Measurements from ENCODE around the gene CHEK1. TPM values are rescaled to one million over a fixed set of nuclear protein-coding genes. Genes with fewer than 3 reads are reported as not detected.
"Not testable (repeated sequence)": the region's sequence is repeated elsewhere in the genome, so short reads cannot be mapped to it uniquely, and the experiment has no call there.

CHEK1 gene
- total RNA-seq, 2 experiments from 2014 or later: 149 to 152 TPM

- POLR2A ChIA-PET: no interaction called here
- CTCF ChIA-PET: no interaction called here
These were observed 63.1 kb downstream of the CHEK1 start for GRCh38 chr11:125688066-125688465.

DNA sequence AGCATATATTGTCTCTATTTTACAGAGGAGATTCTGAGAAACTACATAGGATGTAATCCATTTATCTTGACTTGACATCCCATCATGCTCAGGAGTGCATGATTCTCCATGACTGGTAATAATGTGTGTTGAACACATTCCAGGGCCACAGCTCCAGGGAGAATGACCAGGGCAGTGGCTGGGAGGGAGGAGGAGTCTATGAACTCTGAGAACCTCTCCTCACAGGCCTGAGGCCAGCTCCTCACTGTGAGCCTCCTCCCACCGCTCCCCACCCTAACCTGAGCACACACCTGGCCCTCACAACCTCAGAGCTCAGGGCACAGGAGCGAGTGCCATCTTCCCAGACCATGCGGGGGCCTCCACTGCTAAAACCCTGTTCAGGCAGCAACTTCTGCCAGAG is 63.7 kb downstream of the CHEK1 start:
- ChIA-PET CTCF (no interaction called here), POLR2A (no interaction called here)

DNA sequence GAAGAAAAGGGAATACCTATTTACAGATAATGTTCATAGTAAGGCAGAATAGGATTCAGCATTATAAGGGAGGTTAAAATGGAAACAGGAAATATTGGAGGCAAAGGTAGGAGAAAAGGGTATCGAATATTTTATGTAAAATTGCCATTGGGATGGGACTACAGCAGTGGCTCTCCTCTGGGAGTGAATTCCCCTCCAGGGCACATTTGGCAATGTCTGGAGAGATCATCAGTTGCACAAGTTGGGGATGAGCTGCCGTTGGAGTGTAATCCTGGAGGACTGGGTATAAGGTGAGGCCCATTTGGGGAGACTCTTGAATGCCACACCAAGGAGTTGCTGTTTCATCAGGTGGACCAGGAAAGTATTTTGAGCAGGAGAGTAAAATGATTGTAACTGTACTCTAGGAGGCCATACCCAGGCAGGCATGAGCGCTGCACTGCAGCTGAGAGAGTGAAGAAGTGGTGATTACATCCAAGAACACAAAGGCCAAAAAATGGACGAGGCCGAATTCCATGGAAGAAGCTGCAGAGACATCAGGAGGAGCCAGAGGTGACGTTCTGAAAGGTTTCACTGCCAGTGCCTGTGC is 64.4 kb downstream of the CHEK1 start:
- ChIA-PET CTCF (no interaction called here), POLR2A (no interaction called here)

- CTCF ChIA-PET: no interaction called here
These were observed 65.0 kb downstream of the CHEK1 start for GRCh38 chr11:125690006-125690405.

GRCh38 chr11:125692887-125693286 is 67.9 kb downstream of the CHEK1 start:
- ChIA-PET POLR2A (no interaction called here), CTCF (no interaction called here)

More at GRCh38 chr11:125690006-125690405, 65.0 kb downstream of the CHEK1 start:
- POLR2A ChIA-PET: no interaction called here

GRCh38 chr11:125694951-125695350 is 70.0 kb downstream of the CHEK1 start:
- CTCF ChIA-PET: no interaction called here
- POLR2A ChIA-PET: no interaction called here

- POLR2A ChIA-PET: no interaction called here
These were observed 76.2 kb downstream of the CHEK1 start for GRCh38 chr11:125701018-125701610.

GRCh38 chr11:125701858-125702621 is 77.1 kb downstream of the CHEK1 start:
- ChIA-PET POLR2A (no interaction called here), CTCF (no interaction called here)

More at GRCh38 chr11:125701018-125701610, 76.2 kb downstream of the CHEK1 start:
- CTCF ChIA-PET: no interaction called here

DNA sequence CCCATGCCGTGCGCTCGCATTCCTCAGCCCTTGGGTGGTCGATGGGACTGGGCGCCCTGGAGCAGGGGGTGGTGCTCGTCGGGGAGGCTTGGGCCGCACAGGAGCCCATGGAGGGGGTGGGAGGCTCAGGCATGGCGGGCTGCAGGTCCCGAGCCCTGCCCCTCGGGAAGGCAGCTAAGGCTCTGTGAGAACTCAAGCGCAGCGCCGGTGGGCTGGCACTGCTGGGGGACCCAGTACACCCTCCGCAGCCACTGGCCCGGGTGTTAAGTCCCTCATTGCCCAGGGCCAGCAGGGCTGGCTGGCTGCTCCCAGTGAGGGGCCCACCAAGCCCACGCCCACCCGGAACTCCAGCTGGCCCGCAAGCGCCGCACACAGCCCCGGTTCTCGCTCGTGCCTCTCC is 79.7 kb downstream of the CHEK1 start:
- CTCF ChIA-PET, POLR2A ChIA-PET: not testable (repeated sequence)

GRCh38 chr11:125720781-125721180 is 95.8 kb downstream of the CHEK1 start:
- POLR2A ChIA-PET: no interaction called here
- CTCF ChIA-PET: no interaction called here

DNA sequence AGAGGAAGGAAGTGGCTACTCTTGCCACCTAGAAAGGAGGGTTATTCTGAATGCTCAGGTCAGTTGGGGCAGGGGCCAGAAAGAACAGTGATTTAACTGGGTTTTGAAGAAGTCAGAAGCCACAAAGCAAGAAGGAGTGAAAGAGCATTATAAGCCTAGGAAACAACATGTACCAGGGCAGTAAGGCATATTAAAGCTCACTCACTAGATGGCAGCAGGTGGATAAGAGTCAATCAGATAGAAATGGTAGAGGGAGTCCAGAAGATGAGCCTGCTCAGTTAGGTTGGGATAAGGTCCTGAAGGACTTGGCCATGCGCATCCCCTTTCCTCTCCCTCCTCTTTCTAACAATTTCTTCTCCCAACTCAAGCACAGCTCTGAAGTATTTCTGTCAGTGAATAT is 99.2 kb downstream of the CHEK1 start:
- CTCF ChIA-PET: no interaction called here
- POLR2A ChIA-PET: no interaction called here

Other genes with a start within 250 kb of the CHEK1 start
- 1 to 10 TPM; 1.7 to 3.2 TPM for gene FEZ1, start 128.9 kb upstream of the CHEK1 start, total RNA-seq
- 10 to 100 TPM; 59.7 to 63.2 TPM for gene EI24, start 55.7 kb upstream of the CHEK1 start, total RNA-seq
- gene STT3A, start 32.3 kb upstream of the CHEK1 start, total RNA-seq: 100 to 1,000 TPM; 144 to 151 TPM
- gene ACRV1, start 55.7 kb downstream of the CHEK1 start, total RNA-seq: not detected
- gene PATE1, start 121.1 kb downstream of the CHEK1 start, total RNA-seq: not detected
- gene PATE2, start 153.7 kb downstream of the CHEK1 start, total RNA-seq: not detected
- not detected for gene PATE3, start 163.0 kb downstream of the CHEK1 start, total RNA-seq
- gene PATE4, start 208.2 kb downstream of the CHEK1 start, total RNA-seq: not detected

All from activated CD8-positive, alpha-beta memory T cell treated with anti-CD3 and anti-CD28 coated beads for 36 hours (primary cell).